Gastroesophageal sphincter (tissue), 3 donors: ENCODE data around the gene MAP1B.

Experiments
- EP300 ChIP-seq: sonication (generic); formaldehyde crosslinking; IDR thresholded peaks from one replicate; pipeline ENCODE4 v1.6.1; 2017; ENCODE audit warnings: antibody characterized with exemption, mild to moderate bottlenecking
- POLR2AphosphoS5 ChIP-seq: sonication (generic); formaldehyde crosslinking; IDR thresholded peaks from one replicate; pipeline ENCODE4 v1.6.1; 2017; ENCODE audit warnings: antibody characterized with exemption
- TF ChIP-seq, protein P1 (sequence below), 4 experiments: fragments of 200-600 bp in 2 of 4; fragments of 450-650 bp in 2 of 4; sonication (generic) in 1 of 4; IDR thresholded peaks; one replicate each; pipeline ENCODE4 v1.5.1; 2017 to 2019; ENCODE audit warnings: antibody characterized with exemption in 4 of 4, mild to moderate bottlenecking in 2 of 4, moderate library complexity in 2 of 4

DNA sequence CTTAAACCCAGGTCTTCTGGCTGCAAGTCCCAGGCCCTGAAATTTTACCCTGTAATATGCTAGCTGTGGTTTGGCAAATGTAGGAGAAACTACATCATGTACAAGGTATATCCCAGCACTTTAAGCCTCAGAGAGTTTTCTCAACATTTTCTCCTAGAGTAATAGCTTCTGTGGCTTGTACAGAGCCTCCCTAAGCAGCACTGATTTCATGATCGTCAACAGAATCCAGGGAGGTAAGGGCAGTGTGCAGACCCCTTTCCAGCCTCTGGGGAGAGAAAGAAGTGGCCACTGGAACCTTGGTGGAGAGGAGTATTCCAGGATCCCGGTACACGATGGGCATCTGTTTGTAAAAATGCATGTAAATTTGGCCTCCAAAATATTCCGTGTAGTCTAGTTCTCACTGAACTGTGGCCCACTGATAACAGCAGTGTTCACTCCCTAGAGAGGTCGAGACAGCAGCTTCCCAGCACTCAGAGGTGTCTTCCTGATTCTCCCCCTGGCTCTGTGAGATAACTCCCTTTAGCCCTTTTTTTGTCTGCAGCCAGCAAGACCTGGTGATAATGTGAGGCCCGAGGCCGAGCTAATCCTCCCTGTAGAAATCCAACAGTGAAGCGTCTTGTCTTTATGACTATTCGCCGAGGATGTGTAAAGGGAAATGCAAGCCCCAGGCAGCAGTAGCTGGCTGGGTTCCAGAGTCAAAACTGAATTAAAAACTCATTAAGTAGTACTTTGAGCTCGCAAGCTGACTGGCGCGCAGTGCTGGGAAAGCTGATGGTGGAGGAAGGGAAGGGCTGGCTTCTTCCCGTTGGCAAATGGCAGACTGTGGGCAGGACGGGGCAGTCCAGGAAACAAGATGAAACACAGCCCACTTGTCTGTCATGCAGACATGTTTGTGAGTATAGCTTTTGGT is 59.0 kb downstream of the MAP1B start:
- TF ChIP-seq, protein P1, sequence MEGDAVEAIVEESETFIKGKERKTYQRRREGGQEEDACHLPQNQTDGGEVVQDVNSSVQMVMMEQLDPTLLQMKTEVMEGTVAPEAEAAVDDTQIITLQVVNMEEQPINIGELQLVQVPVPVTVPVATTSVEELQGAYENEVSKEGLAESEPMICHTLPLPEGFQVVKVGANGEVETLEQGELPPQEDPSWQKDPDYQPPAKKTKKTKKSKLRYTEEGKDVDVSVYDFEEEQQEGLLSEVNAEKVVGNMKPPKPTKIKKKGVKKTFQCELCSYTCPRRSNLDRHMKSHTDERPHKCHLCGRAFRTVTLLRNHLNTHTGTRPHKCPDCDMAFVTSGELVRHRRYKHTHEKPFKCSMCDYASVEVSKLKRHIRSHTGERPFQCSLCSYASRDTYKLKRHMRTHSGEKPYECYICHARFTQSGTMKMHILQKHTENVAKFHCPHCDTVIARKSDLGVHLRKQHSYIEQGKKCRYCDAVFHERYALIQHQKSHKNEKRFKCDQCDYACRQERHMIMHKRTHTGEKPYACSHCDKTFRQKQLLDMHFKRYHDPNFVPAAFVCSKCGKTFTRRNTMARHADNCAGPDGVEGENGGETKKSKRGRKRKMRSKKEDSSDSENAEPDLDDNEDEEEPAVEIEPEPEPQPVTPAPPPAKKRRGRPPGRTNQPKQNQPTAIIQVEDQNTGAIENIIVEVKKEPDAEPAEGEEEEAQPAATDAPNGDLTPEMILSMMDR (IDR thresholded peaks at IDR 0.05): no peak
- TF ChIP-seq EP300 (no peak), POLR2AphosphoS5 (peak; percentile 92)
